HEK293 (cell line): Measurements from ENCODE around the gene SLC17A9.

Source experiments
- CTCF ChIA-PET: fragments of 350-600 bp; formaldehyde crosslinking; extraction: SDS; loops from one replicate; lab custom pipeline; 2021; ENCODE audit warnings: antibody characterized with exemption; lab: Yijun Ruan, JAX
- POLR2A ChIA-PET: fragments of 300-600 bp; formaldehyde crosslinking; extraction: SDS; loops from one replicate; lab custom pipeline; 2020; ENCODE audit warnings: antibody characterized with exemption, inconsistent platforms; lab: Yijun Ruan, JAX
- H3K27ac ChIP-seq: fragments of 200-500 bp; sonication (Bioruptor generic); 2 replicates; pipeline ENCODE4 v1.5.1; 2014; ENCODE audit warnings: low read depth, low read length, control low read depth, inconsistent platforms; ENCODE audit errors: extremely low read depth
- H3K36me3 ChIP-seq, 2 experiments: fragments of 200-500 bp in 1 of 2; sonication (Bioruptor generic) in 1 of 2; 1 replicate in 1 of 2; 2 replicates in 1 of 2; pipeline ENCODE4 v1.5.1; 2014 to 2017; ENCODE audit warnings: inconsistent platforms in 2 of 2, low read length in 2 of 2; ENCODE audit not compliant: control insufficient read depth in 2 of 2, insufficient read depth in 1 of 2
- H3K4me1 ChIP-seq: fragments of 200-500 bp; sonication (Bioruptor generic); 2 replicates; pipeline ENCODE4 v1.5.1; 2014; ENCODE audit warnings: mild to moderate bottlenecking, low read length, inconsistent platforms; ENCODE audit not compliant: control insufficient read depth, insufficient read depth
- H3K4me3 ChIP-seq: 2 replicates; pipeline ENCODE4 v1.5.1; 2011; ENCODE audit warnings: low read depth, mild to moderate bottlenecking, control low read depth, low read length, moderate library complexity
- H3K9me3 ChIP-seq: fragments of 200-500 bp; sonication (Bioruptor generic); 2 replicates; pipeline ENCODE4 v1.5.1; 2014; ENCODE audit warnings: low read depth, low read length, inconsistent platforms; ENCODE audit not compliant: control insufficient read depth, insufficient read depth
- EGR2 ChIP-seq: fragments of 450-650 bp; formaldehyde crosslinking; IDR thresholded peaks from 2 replicates; pipeline ENCODE4 v1.5.1; 2016; ENCODE audit warnings: low read depth, missing biosample characterization, missing genetic modification characterization
- GLIS2 ChIP-seq: fragments of 450-650 bp; formaldehyde crosslinking; IDR thresholded peaks from 2 replicates; pipeline ENCODE4 v1.5.1; 2016; ENCODE audit warnings: missing biosample characterization, missing genetic modification characterization
- HOXC10 ChIP-seq: sonication (generic); formaldehyde crosslinking; IDR thresholded peaks from 2 replicates; pipeline ENCODE4 v1.8.1; 2023; ENCODE audit warnings: mild to moderate bottlenecking, missing genetic modification reagents
- KLF8 ChIP-seq: fragments of 450-650 bp; formaldehyde crosslinking; IDR thresholded peaks from 2 replicates; pipeline ENCODE4 v1.5.1; 2016; ENCODE audit warnings: missing biosample characterization, missing genetic modification characterization
- MZF1 ChIP-seq: fragments of 450-650 bp; formaldehyde crosslinking; IDR thresholded peaks from 2 replicates; pipeline ENCODE4 v1.5.1; 2017; ENCODE audit warnings: missing biosample characterization, missing genetic modification characterization, borderline replicate concordance
- REPIN1 ChIP-seq: fragments of 450-650 bp; formaldehyde crosslinking; IDR thresholded peaks from 2 replicates; pipeline ENCODE4 v1.5.1; 2017; ENCODE audit warnings: missing biosample characterization, missing genetic modification characterization, low read depth
- ZBTB7A ChIP-seq: fragments of 450-650 bp; formaldehyde crosslinking; IDR thresholded peaks from 2 replicates; pipeline ENCODE4 v1.5.1; 2016; ENCODE audit warnings: low read depth, missing biosample characterization, missing genetic modification characterization
- ZFHX2 ChIP-seq: fragments of 450-650 bp; formaldehyde crosslinking; conservative IDR thresholded peaks from 2 replicates; pipeline ENCODE4 v1.5.1; 2016; ENCODE audit warnings: missing biosample characterization, missing genetic modification characterization
- ZIC2 ChIP-seq: fragments of 450-650 bp; formaldehyde crosslinking; IDR thresholded peaks from 2 replicates; pipeline ENCODE4 v1.5.1; 2016; ENCODE audit warnings: missing biosample characterization, missing genetic modification characterization
- ZNF146 ChIP-seq: fragments of 450-650 bp; formaldehyde crosslinking; IDR thresholded peaks from 2 replicates; pipeline ENCODE4 v1.5.1; 2016; ENCODE audit warnings: missing biosample characterization, missing genetic modification characterization
- ZNF16 ChIP-seq: fragments of 450-650 bp; formaldehyde crosslinking; IDR thresholded peaks from 2 replicates; pipeline ENCODE4 v1.5.1; 2016; ENCODE audit warnings: low read depth, missing biosample characterization, missing genetic modification characterization
- ZNF37A ChIP-seq: fragments of 450-650 bp; IDR thresholded peaks from 2 replicates; pipeline ENCODE4 v1.5.1; 2018; ENCODE audit warnings: missing biosample characterization, missing genetic modification characterization
- ZNF398 ChIP-seq: fragments of 450-650 bp; formaldehyde crosslinking; IDR thresholded peaks from 2 replicates; pipeline ENCODE4 v1.5.1; 2017; ENCODE audit warnings: missing biosample characterization, missing genetic modification characterization
- ZNF426 ChIP-seq: fragments of 450-650 bp; formaldehyde crosslinking; IDR thresholded peaks from 2 replicates; pipeline ENCODE4 v1.5.1; 2017; ENCODE audit warnings: missing biosample characterization, missing genetic modification characterization, mild to moderate bottlenecking, inconsistent platforms, moderate library complexity
- ZNF488 ChIP-seq: fragments of 450-650 bp; formaldehyde crosslinking; IDR thresholded peaks from 2 replicates; pipeline ENCODE4 v1.5.1; 2016; ENCODE audit warnings: missing biosample characterization, missing genetic modification characterization
- ZNF529 ChIP-seq: fragments of 450-650 bp; formaldehyde crosslinking; IDR thresholded peaks from 2 replicates; pipeline ENCODE4 v1.5.1; 2017; ENCODE audit warnings: missing genetic modification characterization, missing biosample characterization; ENCODE audit not compliant: insufficient replicate concordance
- ZNF571 ChIP-seq: fragments of 450-650 bp; formaldehyde crosslinking; IDR thresholded peaks from 2 replicates; pipeline ENCODE4 v1.5.0; 2017; ENCODE audit warnings: missing biosample characterization, missing genetic modification characterization
- ZNF600 ChIP-seq: fragments of 450-650 bp; formaldehyde crosslinking; IDR thresholded peaks from 2 replicates; pipeline ENCODE4 v1.5.1; 2016; ENCODE audit warnings: missing biosample characterization, missing genetic modification characterization
- ZNF654 ChIP-seq: fragments of 450-650 bp; formaldehyde crosslinking; IDR thresholded peaks from 2 replicates; pipeline ENCODE4 v1.5.1; 2016; ENCODE audit warnings: low read depth, missing biosample characterization, missing genetic modification characterization
- ZSCAN30 ChIP-seq: fragments of 450-650 bp; IDR thresholded peaks from 2 replicates; pipeline ENCODE4 v1.5.1; 2018; ENCODE audit warnings: missing biosample characterization, mild to moderate bottlenecking, missing genetic modification characterization, moderate library complexity
- ZXDB ChIP-seq: fragments of 450-650 bp; formaldehyde crosslinking; IDR thresholded peaks from 2 replicates; pipeline ENCODE4 v1.5.1; 2016; ENCODE audit warnings: missing biosample characterization, missing genetic modification characterization
- TF ChIP-seq, protein P1 (sequence below): fragments of 450-650 bp; formaldehyde crosslinking; IDR thresholded peaks from 2 replicates; pipeline ENCODE4; 2016; ENCODE audit warnings: missing biosample characterization, missing genetic modification characterization
- TF ChIP-seq, protein P2 (sequence below): fragments of 450-650 bp; formaldehyde crosslinking; IDR thresholded peaks from 2 replicates; pipeline ENCODE4 v1.5.1; 2017; ENCODE audit warnings: missing biosample characterization, missing genetic modification characterization

The SLC17A9 gene

GRCh38 chr20:62970307-62971210, 18.1 kb downstream of the SLC17A9 start (continued):
- TF ChIP-seq ZNF529 (tag by site-specific recombination): no peak
- TF ChIP-seq MZF1 (tag by site-specific recombination): no peak
- TF ChIP-seq ZNF600 (tag by site-specific recombination): peak; percentile 58; the same call in 1 of the 2 replicates
- peak; percentile 23 for TF ChIP-seq GLIS2 (tag by site-specific recombination)
- TF ChIP-seq ZNF146 (tag by site-specific recombination): no peak
- TF ChIP-seq, protein P1, sequence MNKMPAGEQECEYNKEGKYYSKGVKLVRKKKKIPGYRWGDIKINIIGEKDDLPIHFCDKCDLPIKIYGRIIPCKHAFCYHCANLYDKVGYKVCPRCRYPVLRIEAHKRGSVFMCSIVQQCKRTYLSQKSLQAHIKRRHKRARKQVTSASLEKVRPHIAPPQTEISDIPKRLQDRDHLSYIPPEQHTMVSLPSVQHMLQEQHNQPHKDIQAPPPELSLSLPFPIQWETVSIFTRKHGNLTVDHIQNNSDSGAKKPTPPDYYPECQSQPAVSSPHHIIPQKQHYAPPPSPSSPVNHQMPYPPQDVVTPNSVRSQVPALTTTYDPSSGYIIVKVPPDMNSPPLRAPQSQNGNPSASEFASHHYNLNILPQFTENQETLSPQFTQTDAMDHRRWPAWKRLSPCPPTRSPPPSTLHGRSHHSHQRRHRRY: no peak
- TF ChIP-seq ZNF488 (tag by site-specific recombination): no peak
- TF ChIP-seq ZIC2 (tag by site-specific recombination): peak; percentile 56; the same call in 1 of the 2 replicates
- no peak for TF ChIP-seq ZSCAN30 (tag by site-specific recombination)
- TF ChIP-seq HOXC10 (CRISPR knock-in tag): no peak
- TF ChIP-seq ZNF426 (tag by site-specific recombination): no peak
- TF ChIP-seq, all 188 proteins: peak for 4

GRCh38 chr20:62971211-62971949, 18.9 kb downstream of the SLC17A9 start:
- CTCF ChIA-PET: interaction anchor here (0.6 to 1.9 kb wide), 3 partner anchors 38 to 48 kb away, joined by 3 to 6 read pairs (median 4); no protein-coding TSS in a partner anchor
- POLR2A ChIA-PET: no interaction called here
- Histone ChIP-seq H3K4me3 (no peak overlapping the region), H3K36me3 (no peaks in the 10 kb centered on the region), H3K27ac (no peak overlapping the region), H3K9me3 (no peaks in the 10 kb centered on the region), H3K4me1 (no peaks in the 10 kb centered on the region)
- peak; percentile 91 for TF ChIP-seq ZFHX2
- TF ChIP-seq, protein P2, sequence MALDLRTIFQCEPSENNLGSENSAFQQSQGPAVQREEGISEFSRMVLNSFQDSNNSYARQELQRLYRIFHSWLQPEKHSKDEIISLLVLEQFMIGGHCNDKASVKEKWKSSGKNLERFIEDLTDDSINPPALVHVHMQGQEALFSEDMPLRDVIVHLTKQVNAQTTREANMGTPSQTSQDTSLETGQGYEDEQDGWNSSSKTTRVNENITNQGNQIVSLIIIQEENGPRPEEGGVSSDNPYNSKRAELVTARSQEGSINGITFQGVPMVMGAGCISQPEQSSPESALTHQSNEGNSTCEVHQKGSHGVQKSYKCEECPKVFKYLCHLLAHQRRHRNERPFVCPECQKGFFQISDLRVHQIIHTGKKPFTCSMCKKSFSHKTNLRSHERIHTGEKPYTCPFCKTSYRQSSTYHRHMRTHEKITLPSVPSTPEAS (tag by site-specific recombination): peak; percentile 80
- TF ChIP-seq EGR2 (tag by site-specific recombination): peak; percentile 84
- no peak for TF ChIP-seq REPIN1
- no peak for TF ChIP-seq ZNF571 (tag by site-specific recombination)

- POLR2A ChIA-PET: interaction anchor here (0.6 to 0.9 kb wide), 3 partner anchors 36 to 585 kb away, joined by 3 to 5 read pairs (median 3); partner anchors contain the start of gene RPS21
- no peak for TF ChIP-seq ZNF16 (tag by site-specific recombination)
- TF ChIP-seq ZNF654 (tag by site-specific recombination): peak; percentile 80
- TF ChIP-seq, protein P2 (tag by site-specific recombination): peak; percentile 71
- TF ChIP-seq KLF8 (tag by site-specific recombination): peak; percentile 51; the same call in 1 of the 2 replicates
- no peak for TF ChIP-seq ZBTB7A
- TF ChIP-seq ZXDB (tag by site-specific recombination): 0 out of 2 replicates have a peak, but pooled peaks have one; percentile 26
- TF ChIP-seq ZNF398: peak; percentile 71
- TF ChIP-seq ZNF37A (tag by site-specific recombination): no peak
These were observed 19.7 kb downstream of the SLC17A9 start for GRCh38 chr20:62971950-62972844.

More at GRCh38 chr20:62971950-62972844, 19.7 kb downstream of the SLC17A9 start:
- Histone ChIP-seq H3K4me1 (no peaks in the 10 kb centered on the region), H3K9me3 (no peaks in the 10 kb centered on the region), H3K36me3 (no peaks in the 10 kb centered on the region), H3K27ac (no peak overlapping the region), H3K4me3 (no peak overlapping the region)
- CTCF ChIA-PET: interaction anchor here (0.6 to 1.6 kb wide), 26 partner anchors 11 to 736 kb away, joined by 3 to 30 read pairs (median 4); partner anchors contain the start of genes BHLHE23 and YTHDF1
